ENCODE measurements around the gene FAM120AOS.

DNA sequence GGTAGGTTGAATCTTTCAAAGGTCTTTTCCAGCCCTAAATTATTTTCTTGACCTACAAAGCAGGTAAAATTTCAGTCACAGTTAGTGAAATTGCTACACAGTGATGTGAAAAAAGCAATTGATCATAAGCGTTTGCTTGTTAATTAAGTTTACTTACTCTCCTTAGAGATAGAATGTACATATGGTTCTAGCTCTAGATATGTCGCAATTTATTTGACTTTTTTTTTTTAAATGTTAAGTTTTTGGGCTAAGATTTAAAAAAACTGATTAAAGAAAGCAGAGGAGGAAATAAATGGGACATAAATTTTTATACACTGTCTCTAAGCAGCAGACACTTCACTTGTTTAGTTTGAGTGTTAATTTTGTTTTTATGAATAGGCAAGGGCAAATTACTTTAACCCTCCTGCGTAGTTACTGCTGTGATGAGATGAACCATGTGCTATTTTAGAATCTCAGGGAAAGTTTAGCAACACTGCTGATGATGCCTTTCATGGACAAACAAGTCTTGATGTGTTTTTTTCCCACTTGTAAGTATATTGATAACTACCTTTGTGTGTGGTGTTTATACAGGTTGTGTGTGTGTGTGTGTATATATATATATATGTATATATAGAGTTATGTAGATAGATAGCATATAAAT is 38.3 kb upstream of the FAM120AOS start:
- TF ChIP-seq EZH2 (IDR thresholded peaks at IDR 0.05) = no peak
- TF ChIP-seq, protein P1, sequence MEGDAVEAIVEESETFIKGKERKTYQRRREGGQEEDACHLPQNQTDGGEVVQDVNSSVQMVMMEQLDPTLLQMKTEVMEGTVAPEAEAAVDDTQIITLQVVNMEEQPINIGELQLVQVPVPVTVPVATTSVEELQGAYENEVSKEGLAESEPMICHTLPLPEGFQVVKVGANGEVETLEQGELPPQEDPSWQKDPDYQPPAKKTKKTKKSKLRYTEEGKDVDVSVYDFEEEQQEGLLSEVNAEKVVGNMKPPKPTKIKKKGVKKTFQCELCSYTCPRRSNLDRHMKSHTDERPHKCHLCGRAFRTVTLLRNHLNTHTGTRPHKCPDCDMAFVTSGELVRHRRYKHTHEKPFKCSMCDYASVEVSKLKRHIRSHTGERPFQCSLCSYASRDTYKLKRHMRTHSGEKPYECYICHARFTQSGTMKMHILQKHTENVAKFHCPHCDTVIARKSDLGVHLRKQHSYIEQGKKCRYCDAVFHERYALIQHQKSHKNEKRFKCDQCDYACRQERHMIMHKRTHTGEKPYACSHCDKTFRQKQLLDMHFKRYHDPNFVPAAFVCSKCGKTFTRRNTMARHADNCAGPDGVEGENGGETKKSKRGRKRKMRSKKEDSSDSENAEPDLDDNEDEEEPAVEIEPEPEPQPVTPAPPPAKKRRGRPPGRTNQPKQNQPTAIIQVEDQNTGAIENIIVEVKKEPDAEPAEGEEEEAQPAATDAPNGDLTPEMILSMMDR (IDR thresholded peaks at IDR 0.05 in 2 of 3, conservative IDR thresholded peaks at IDR 0.05 in 1 of 3; ENCODE audit: borderline replicate concordance in 1 of 3, insufficient read depth in 1 of 3, low read depth in 2 of 3, low read length in 2 of 3) = no peak
- no peak for TF ChIP-seq POLR2A (IDR thresholded peaks at IDR 0.05; ENCODE audit: borderline replicate concordance, extremely low read depth, insufficient read depth, insufficient read length)

Data from HCT116 (cell line).